Gastrocnemius medialis (tissue), 4 donors: ENCODE data around the gene CUL1.

ENCODE experiments used
- CTCF ChIP-seq, 5 experiments: fragments of 450-650 bp in 3 of 5; fragments of 200-600 bp in 2 of 5; sonication (generic) in 2 of 5; IDR thresholded peaks in 4 of 5; conservative IDR thresholded peaks in 1 of 5; 1 replicate in 4 of 5; 2 replicates in 1 of 5; pipeline ENCODE4 v1.5.1; 2016 to 2019; ENCODE audit warnings: antibody characterized with exemption in 5 of 5, mild to moderate bottlenecking in 3 of 5, moderate library complexity in 3 of 5
- POLR2A ChIP-seq, 2 donors: fragments of 450-650 bp; IDR thresholded peaks; one replicate each; pipeline ENCODE4 v1.6.1; 2017; ENCODE audit warnings: antibody characterized with exemption in 2 of 2, mild to moderate bottlenecking in 2 of 2, moderate library complexity in 2 of 2

- TF ChIP-seq CTCF (IDR thresholded peaks at IDR 0.05 in 4 of 5, conservative IDR thresholded peaks at IDR 0.05 in 1 of 5) (no peak), POLR2A (IDR thresholded peaks at IDR 0.05) (no peak)
These were observed 54.5 kb downstream of the CUL1 start for GRCh38 chr7:148753224-148753623.
